Measurements from ENCODE around the gene ZCCHC14.
"Not testable (repeated sequence)": the region's sequence is repeated elsewhere in the genome, so short reads cannot be mapped to it uniquely, and the experiment has no call there.

ZCCHC14 gene

DNA sequence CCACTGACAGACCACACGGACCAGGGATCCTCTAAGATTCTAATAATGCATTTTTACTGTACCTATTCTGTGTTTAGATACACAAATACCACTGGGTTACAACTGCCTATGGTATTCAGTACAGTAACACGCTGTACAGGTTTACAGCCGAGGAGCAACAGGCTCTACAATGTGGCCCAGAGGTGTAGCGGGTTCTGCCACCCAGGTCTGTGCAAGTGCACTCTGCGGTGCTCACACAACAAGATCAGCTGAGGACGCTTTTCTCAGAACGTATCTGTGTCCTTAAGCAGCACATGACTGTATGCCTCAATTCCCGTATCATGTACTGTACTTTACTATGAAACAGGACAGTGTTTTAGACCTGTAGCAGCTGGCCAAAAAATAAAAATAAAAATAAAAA is 6.5 kb downstream of the ZCCHC14 start:
- no peak for DNase-seq (ENCODE audit: low read depth)
- H3K4me3 ChIP-seq (ENCODE audit: low read depth, low read length) = no peak overlapping the region
- TF ChIP-seq, protein P1, sequence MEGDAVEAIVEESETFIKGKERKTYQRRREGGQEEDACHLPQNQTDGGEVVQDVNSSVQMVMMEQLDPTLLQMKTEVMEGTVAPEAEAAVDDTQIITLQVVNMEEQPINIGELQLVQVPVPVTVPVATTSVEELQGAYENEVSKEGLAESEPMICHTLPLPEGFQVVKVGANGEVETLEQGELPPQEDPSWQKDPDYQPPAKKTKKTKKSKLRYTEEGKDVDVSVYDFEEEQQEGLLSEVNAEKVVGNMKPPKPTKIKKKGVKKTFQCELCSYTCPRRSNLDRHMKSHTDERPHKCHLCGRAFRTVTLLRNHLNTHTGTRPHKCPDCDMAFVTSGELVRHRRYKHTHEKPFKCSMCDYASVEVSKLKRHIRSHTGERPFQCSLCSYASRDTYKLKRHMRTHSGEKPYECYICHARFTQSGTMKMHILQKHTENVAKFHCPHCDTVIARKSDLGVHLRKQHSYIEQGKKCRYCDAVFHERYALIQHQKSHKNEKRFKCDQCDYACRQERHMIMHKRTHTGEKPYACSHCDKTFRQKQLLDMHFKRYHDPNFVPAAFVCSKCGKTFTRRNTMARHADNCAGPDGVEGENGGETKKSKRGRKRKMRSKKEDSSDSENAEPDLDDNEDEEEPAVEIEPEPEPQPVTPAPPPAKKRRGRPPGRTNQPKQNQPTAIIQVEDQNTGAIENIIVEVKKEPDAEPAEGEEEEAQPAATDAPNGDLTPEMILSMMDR (IDR thresholded peaks at IDR 0.05; ENCODE audit: insufficient read depth, low read depth, low read length, missing control alignments) = no peak

DNA sequence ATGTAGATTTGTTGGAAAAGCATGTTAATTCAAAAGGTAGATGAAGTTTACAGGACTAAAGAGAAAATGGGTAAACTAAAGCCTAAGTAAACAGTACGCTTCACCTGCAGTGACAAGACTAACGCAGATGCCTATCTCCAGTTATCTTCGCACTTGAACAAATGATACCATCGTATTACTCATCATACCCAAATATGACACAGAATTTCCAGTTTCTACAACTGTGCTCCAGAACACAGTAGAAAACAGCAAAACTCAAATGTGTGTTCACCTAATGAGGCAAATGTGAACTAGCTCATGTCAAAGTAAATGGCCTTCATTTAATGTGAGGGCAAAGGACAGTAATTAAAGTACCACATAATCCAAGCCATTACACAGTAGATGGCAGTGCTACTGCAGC is 7.0 kb downstream of the ZCCHC14 start:
- not testable (repeated sequence) for H3K4me3 ChIP-seq (ENCODE audit: low read depth, low read length); DNase-seq (ENCODE audit: low read depth)

DNA sequence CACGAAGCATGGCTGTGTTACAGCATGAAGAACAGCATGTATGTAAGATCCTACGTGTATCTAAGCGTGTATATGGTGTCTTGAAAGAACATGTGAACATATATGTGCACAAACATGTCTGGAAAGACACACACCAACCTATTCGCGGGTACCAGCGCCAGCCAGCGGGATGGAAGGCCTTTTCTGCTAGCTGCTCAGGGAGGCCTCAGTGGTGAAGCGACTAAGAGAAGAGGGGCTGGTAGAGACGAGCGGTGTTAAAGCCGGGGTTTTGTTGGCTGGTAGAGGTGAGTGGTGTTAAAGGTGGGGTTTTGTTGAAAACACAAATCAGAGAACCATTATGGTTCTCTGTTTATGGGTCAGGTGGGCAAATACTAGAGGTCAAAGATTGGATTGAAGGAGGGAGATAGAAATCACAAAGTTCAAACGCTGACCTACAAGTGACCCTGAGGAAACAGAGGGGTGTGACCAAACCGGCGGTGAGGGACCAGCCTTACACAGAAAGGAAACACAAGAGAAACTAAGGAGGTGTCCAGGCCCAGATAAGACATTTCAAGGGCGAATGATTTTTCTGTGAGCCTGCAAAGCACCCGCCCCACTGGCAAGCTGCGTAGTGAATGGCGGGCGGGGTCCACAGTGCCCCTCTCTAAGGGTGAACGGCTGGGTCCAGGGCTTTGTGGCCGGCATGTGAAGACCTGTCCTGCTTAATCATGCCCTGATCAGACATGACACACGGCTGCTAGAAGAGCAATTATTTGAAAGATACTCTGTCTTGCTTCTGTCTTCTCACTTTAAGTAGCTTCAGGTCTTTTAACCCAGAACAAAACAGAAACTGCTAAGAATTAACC is 8.1 kb downstream of the ZCCHC14 start:
- H3K4me3 ChIP-seq (ENCODE audit: low read depth, low read length) = no peak overlapping the region
- TF ChIP-seq, protein P1 (IDR thresholded peaks at IDR 0.05; ENCODE audit: insufficient read depth, low read depth, low read length, missing control alignments) = no peak
- DNase-seq (ENCODE audit: low read depth) = no peak

DNA sequence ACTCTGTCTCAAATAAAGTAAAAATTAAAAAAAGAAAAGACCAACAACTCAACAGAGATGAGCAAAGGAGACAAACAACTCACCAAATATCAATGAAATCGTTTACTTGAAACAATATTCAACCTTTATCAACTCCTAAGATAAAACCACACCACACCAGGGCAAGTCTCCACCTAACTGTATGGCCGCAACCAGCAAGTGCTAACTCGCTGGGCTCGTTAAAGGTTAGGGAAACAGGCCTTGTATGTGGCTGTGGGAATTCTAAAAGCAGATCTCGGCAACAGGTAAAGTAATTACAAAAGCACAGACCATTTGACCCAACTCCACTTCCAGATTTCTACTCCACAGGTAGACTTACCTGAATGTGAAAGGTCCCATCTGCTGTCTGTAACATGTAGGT is 9.3 kb downstream of the ZCCHC14 start:
- TF ChIP-seq, protein P1 (IDR thresholded peaks at IDR 0.05; ENCODE audit: insufficient read depth, low read depth, low read length, missing control alignments) = no peak
- no peak overlapping the region for H3K4me3 ChIP-seq (ENCODE audit: low read depth, low read length)
- DNase-seq (ENCODE audit: low read depth) = no peak

DNA sequence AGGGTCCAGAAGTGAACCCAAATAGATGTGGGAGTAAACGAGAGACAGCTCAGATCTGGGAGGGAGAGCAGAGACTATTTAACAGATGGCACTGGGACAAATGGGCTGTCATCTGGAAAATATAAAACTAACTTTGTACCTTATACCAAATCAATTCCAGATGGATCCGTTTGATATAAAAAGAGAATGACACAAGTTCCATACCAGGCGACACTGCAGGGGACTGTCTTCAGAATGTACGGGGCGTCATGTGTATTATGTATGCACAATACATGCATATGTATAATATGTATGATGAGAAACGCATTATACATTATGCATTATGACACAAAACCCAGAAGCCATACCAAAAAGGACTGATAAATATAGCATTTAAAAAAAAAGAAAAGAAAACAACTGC is 10.2 kb downstream of the ZCCHC14 start:
- not testable (repeated sequence) for DNase-seq (ENCODE audit: low read depth); H3K4me3 ChIP-seq (ENCODE audit: low read depth, low read length)

- no peak for DNase-seq (ENCODE audit: low read depth)
- no peak overlapping the region for H3K4me3 ChIP-seq (ENCODE audit: low read depth, low read length)
- TF ChIP-seq, protein P1 (IDR thresholded peaks at IDR 0.05; ENCODE audit: insufficient read depth, low read depth, low read length, missing control alignments) = no peak
Measured at GRCh38 chr16:87482266-87482665, 10.6 kb downstream of the ZCCHC14 start.

GRCh38 chr16:87481711-87482110 is 11.1 kb downstream of the ZCCHC14 start:
- not testable (repeated sequence) for H3K4me3 ChIP-seq (ENCODE audit: low read depth, low read length); DNase-seq (ENCODE audit: low read depth)

- H3K4me3 ChIP-seq (ENCODE audit: low read depth, low read length); DNase-seq (ENCODE audit: low read depth): not testable (repeated sequence)
Measured at GRCh38 chr16:87477209-87477981, 15.4 kb downstream of the ZCCHC14 start.

DNA sequence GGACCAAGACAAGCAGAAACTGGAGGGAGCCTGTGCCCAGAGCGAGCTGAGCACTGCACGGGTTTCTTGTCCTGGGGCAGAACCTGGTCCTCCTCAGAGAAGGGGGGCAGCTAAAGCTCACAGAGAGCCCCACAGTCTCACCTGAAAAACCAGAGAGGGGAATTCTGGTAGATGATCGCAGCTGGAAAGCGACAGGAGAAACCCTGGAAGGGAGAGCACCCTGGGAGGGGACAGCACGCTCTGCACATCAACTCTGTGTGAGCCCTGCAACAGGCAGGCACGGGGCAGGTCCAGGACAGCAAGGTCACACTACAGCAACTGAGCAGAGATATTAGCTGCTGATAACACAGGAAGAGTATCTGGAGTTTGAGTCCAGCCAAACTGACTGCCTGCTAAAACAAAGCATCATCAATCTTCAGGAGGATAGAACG is 18.2 kb downstream of the ZCCHC14 start:
- TF ChIP-seq, protein P1 (IDR thresholded peaks at IDR 0.05; ENCODE audit: insufficient read depth, low read depth, low read length, missing control alignments) = no peak
- DNase-seq (ENCODE audit: low read depth) = no peak
- H3K4me3 ChIP-seq (ENCODE audit: low read depth, low read length) = no peak overlapping the region

Measured in GM12865 (cell line).